ENCODE data around the gene C6orf52. TPM values are rescaled to one million over a fixed set of nuclear protein-coding genes. Genes with fewer than 3 reads are reported as not detected.

The C6orf52 gene
- total RNA-seq, 1 donor from 2014 or later, result not detected

- intact Hi-C loops (cut with DNase I), result no loop called here
- ATAC-seq (peak; percentile 38), DNase-seq (no peak)
- Histone ChIP-seq H3K27me3 (no peaks in the 10 kb centered on the region), H3K4me3 (no peak overlapping the region), H3K4me1 (no peaks in the 10 kb centered on the region), H3K9me3 (no peaks in the 10 kb centered on the region), H3K36me3 (peaks cover 12% of the 10 kb centered on the region), H3K27ac (no peak overlapping the region)
- no peak for TF ChIP-seq CTCF (IDR thresholded peaks at IDR 0.05)
Observed at GRCh38 chr6:10624836-10625235, 69.6 kb downstream of the C6orf52 start.

GRCh38 chr6:10621847-10622246 is 72.6 kb downstream of the C6orf52 start:
- no peak overlapping the region for H3K4me3 ChIP-seq
- DNase-seq (no peak), ATAC-seq (no peak)
- H3K36me3 ChIP-seq, result peaks cover 4% of the 10 kb centered on the region
- H3K9me3 ChIP-seq, result no peaks in the 10 kb centered on the region
- no peaks in the 10 kb centered on the region for H3K4me1 ChIP-seq
- H3K27ac ChIP-seq, result no peak overlapping the region
- no peak for TF ChIP-seq CTCF (IDR thresholded peaks at IDR 0.05)
- no peaks in the 10 kb centered on the region for H3K27me3 ChIP-seq
- intact Hi-C loops (cut with DNase I), result no loop called here

Other genes with a start within 250 kb of the C6orf52 start
- 27.4 TPM for gene GCNT2, start 173.3 kb downstream of the C6orf52 start, total RNA-seq
- gene PAK1IP1, start 356 bp upstream of the C6orf52 start, total RNA-seq, result 11.6 TPM
- gene TMEM14C, start 28.5 kb upstream of the C6orf52 start, total RNA-seq, result 87.5 TPM
- 50.1 TPM for gene TMEM14B, start 53.2 kb upstream of the C6orf52 start, total RNA-seq
- gene MAK, start 143.9 kb upstream of the C6orf52 start, total RNA-seq, result 0.29 TPM
- gene GCM2, start 187.4 kb upstream of the C6orf52 start, total RNA-seq, result not detected
- gene SYCP2L, start 192.4 kb upstream of the C6orf52 start, total RNA-seq, result 0.58 TPM